Panc1 (cell line): Measurements from ENCODE around the gene MRPL55. TPM values are rescaled to one million over a fixed set of nuclear protein-coding genes. Genes with fewer than 3 reads are reported as not detected.

Experiments used
- ATAC-seq: fragments of 200-7000 bp; cut with Tn5 transposase; 2 replicates; pipeline ENCODE4 v1.9.1; 2020; ENCODE audit warnings: mild to moderate bottlenecking, moderate library complexity
- BruUV-seq: library from RNA; stranded (reverse); fragments of 400-500 nt; replicated peaks from 2 replicates; lab custom pipeline; 2021; lab: Mats Ljungman, UMichigan
- CTCF ChIA-PET: fragments of 300-600 bp; sonication (Branson Sonifier 250); formaldehyde crosslinking; loops from one replicate; lab custom pipeline; 2022; ENCODE audit warnings: antibody characterized with exemption; lab: Charles Lee
- POLR2A ChIA-PET: fragments of 300-600 bp; sonication (Branson Sonifier 250); formaldehyde crosslinking; loops from one replicate; lab custom pipeline; 2022; ENCODE audit warnings: antibody characterized with exemption; lab: Charles Lee
- DNase-seq: peaks from one replicate; pipeline ENCODE4 v3.0.0-alpha.2; 2010; ENCODE audit warnings: low read depth, low spot score
- H3K27ac ChIP-seq: 2 replicates; pipeline ENCODE4 v1.5.1; 2011; ENCODE audit warnings: mild to moderate bottlenecking, low read length, inconsistent platforms
- H3K27me3 ChIP-seq: fragments of 200-500 bp; sonication (Bioruptor generic); 2 replicates; pipeline ENCODE4 v1.6.0; 2014; ENCODE audit warnings: low read length, inconsistent platforms; ENCODE audit not compliant: control insufficient read depth, insufficient read depth
- H3K36me3 ChIP-seq: fragments of 200-500 bp; sonication (Bioruptor generic); 2 replicates; pipeline ENCODE4 v1.5.1; 2014; ENCODE audit warnings: inconsistent platforms, mild to moderate bottlenecking, low read length, moderate library complexity; ENCODE audit not compliant: control insufficient read depth, insufficient read depth
- H3K4me1 ChIP-seq: 2 replicates; pipeline ENCODE4 v1.5.1; 2011; ENCODE audit warnings: inconsistent platforms, mild to moderate bottlenecking, low read length, moderate library complexity; ENCODE audit not compliant: control insufficient read depth, insufficient read depth
- H3K4me3 ChIP-seq, 2 experiments: 2 replicates each; pipeline ENCODE4 v1.5.1; 2011 to 2012; ENCODE audit warnings: low read depth in 2 of 2, low read length in 2 of 2, mild to moderate bottlenecking in 2 of 2, inconsistent platforms in 1 of 2, moderate library complexity in 1 of 2
- H3K9me3 ChIP-seq: fragments of 200-500 bp; sonication (Bioruptor generic); 2 replicates; pipeline ENCODE4 v1.5.1; 2014; ENCODE audit warnings: low read depth, mild to moderate bottlenecking, inconsistent platforms, low read length, moderate library complexity; ENCODE audit not compliant: control insufficient read depth, insufficient read depth
- POLR2AphosphoS5 ChIP-seq: IDR thresholded peaks from 2 replicates; pipeline ENCODE4 v1.6.1; 2012; ENCODE audit warnings: mild to moderate bottlenecking, low read depth, low read length, moderate library complexity
- REST ChIP-seq, 2 experiments: IDR thresholded peaks; 2 replicates each; pipeline ENCODE4 v1.6.1; 2011 to 2012; ENCODE audit warnings: low read depth in 2 of 2, control low read depth in 1 of 2, low read length in 1 of 2, mild to moderate bottlenecking in 1 of 2, moderate library complexity in 1 of 2; ENCODE audit not compliant: insufficient read depth in 1 of 2
- SIN3A ChIP-seq: IDR thresholded peaks from 2 replicates; pipeline ENCODE4 v1.6.1; 2012; ENCODE audit warnings: low read depth, mild to moderate bottlenecking, low read length, moderate library complexity, borderline replicate concordance; ENCODE audit not compliant: insufficient read depth
- TCF7L2 ChIP-seq: IDR thresholded peaks from 2 replicates; pipeline ENCODE4 v1.6.1; 2011; ENCODE audit warnings: mild to moderate bottlenecking, low read depth, low read length, inconsistent platforms
- in situ Hi-C: cut with HindIII; loops from 2 replicates; pipeline ENCODE4 v1.10.0; 2016; ENCODE audit warnings: low sequenced_read_pairs, low pct_unique_long_range_greater_than_20kb
- intact Hi-C: fragments of 100-400 bp; cut with micrococcal nuclease; formaldehyde crosslinking; loops from one replicate; pipeline ENCODE4 v1.10.0; 2022; ENCODE audit not compliant: unreplicated experiment
- total RNA-seq: library from RNA; stranded (reverse); gene quantifications from one replicate; pipeline ENCODE4 v1.2.1, GENCODE V29; 2021; ENCODE audit not compliant: unreplicated experiment
- TF ChIP-seq, protein P1 (sequence below): fragments of 450-650 bp; IDR thresholded peaks from 2 replicates; pipeline ENCODE4 v1.5.1; 2017; ENCODE audit warnings: mild to moderate bottlenecking

The MRPL55 gene
- total RNA-seq, 1 experiment from 2014 or later: 53.0 TPM

GRCh38 chr1:228148196-228148861 lies 39.2 kb upstream of the MRPL55 start:
- ChIA-PET CTCF (interaction anchor here (0.6 kb wide), 1 partner anchor 22 kb away, joined by 5 read pairs; no protein-coding TSS in a partner anchor), POLR2A (no interaction called here)
- ATAC-seq (no peak), DNase-seq (no peak)
- Histone ChIP-seq H3K9me3 (no peaks in the 10 kb centered on the region), H3K4me1 (peaks cover 28% of the 10 kb centered on the region), H3K36me3 (no peaks in the 10 kb centered on the region; the same call in 1 of the 2 replicates), H3K27me3 (no peaks in the 10 kb centered on the region), H3K27ac (peak overlapping the region; percentile 48; the same call in 1 of the 2 replicates), H3K4me3 (no peak overlapping the region)
- TF ChIP-seq TCF7L2 (peak; percentile 47; the same call in 1 of the 2 replicates), SIN3A (no peak)
- TF ChIP-seq, protein P1, sequence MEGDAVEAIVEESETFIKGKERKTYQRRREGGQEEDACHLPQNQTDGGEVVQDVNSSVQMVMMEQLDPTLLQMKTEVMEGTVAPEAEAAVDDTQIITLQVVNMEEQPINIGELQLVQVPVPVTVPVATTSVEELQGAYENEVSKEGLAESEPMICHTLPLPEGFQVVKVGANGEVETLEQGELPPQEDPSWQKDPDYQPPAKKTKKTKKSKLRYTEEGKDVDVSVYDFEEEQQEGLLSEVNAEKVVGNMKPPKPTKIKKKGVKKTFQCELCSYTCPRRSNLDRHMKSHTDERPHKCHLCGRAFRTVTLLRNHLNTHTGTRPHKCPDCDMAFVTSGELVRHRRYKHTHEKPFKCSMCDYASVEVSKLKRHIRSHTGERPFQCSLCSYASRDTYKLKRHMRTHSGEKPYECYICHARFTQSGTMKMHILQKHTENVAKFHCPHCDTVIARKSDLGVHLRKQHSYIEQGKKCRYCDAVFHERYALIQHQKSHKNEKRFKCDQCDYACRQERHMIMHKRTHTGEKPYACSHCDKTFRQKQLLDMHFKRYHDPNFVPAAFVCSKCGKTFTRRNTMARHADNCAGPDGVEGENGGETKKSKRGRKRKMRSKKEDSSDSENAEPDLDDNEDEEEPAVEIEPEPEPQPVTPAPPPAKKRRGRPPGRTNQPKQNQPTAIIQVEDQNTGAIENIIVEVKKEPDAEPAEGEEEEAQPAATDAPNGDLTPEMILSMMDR: no peak
- intact Hi-C loops: no loop called here
- in situ Hi-C loops: no loop called here
- no TSS peak for BruUV-seq

- POLR2A ChIA-PET: no interaction called here
- DNase-seq (no peak), ATAC-seq (no peak)
- no peak overlapping the region for H3K4me3 ChIP-seq
- intact Hi-C loops (no loop called here), in situ Hi-C loops (no loop called here)
- H3K36me3 ChIP-seq: no peaks in the 10 kb centered on the region; the same call in 1 of the 2 replicates
- peaks cover 28% of the 10 kb centered on the region for H3K4me1 ChIP-seq
- H3K27me3 ChIP-seq: no peaks in the 10 kb centered on the region
- TF ChIP-seq REST (IDR thresholded peaks at IDR 0.05; ENCODE audit: insufficient read depth in 1 of 2, low read depth in 2 of 2, low read length in 1 of 2) (no peak), SIN3A (no peak), POLR2AphosphoS5 (no peak), TCF7L2 (no peak)
- TF ChIP-seq, protein P1: no peak
- no TSS peak for BruUV-seq
- CTCF ChIA-PET: interaction anchor here (0.6 kb wide), 1 partner anchor 22 kb away, joined by 5 read pairs; no protein-coding TSS in a partner anchor
- H3K9me3 ChIP-seq: no peaks in the 10 kb centered on the region
- no peak overlapping the region; the same call in 1 of the 2 replicates for H3K27ac ChIP-seq
These were observed 38.7 kb upstream of the MRPL55 start for GRCh38 chr1:228147768-228148167.
